ENCODE data around the gene LMNTD2.

Gene LMNTD2

GRCh38 chr11:587546-587945 lies 27.0 kb upstream of the LMNTD2 start:
- DNase-seq = no peak

GRCh38 chr11:586376-587316 lies 26.1 kb upstream of the LMNTD2 start:
- no peak for DNase-seq

GRCh38 chr11:584287-584686 lies 23.7 kb upstream of the LMNTD2 start:
- DNase-seq = no peak

- DNase-seq = no peak
Observed at GRCh38 chr11:581752-582151, 21.2 kb upstream of the LMNTD2 start.

- no peak for DNase-seq
Observed at GRCh38 chr11:581342-581741, 20.8 kb upstream of the LMNTD2 start.

GRCh38 chr11:579830-580601 lies 19.5 kb upstream of the LMNTD2 start:
- no peak for DNase-seq

GRCh38 chr11:578276-579035 lies 17.9 kb upstream of the LMNTD2 start:
- no peak for DNase-seq

- DNase-seq = no peak
Observed at GRCh38 chr11:577611-577894, 17.0 kb upstream of the LMNTD2 start.

GRCh38 chr11:576811-577610 lies 16.5 kb upstream of the LMNTD2 start:
- no peak for DNase-seq

GRCh38 chr11:575996-576768 lies 15.6 kb upstream of the LMNTD2 start, which contains the start of gene PHRF1:
Gene PHRF1 (plus strand): TSS chr11:576470. CDS start chr11:581513, 5,043 bp downstream.
- peak; percentile 97 for DNase-seq

- no peak for DNase-seq
Observed at GRCh38 chr11:575313-575995, 14.9 kb upstream of the LMNTD2 start.

- DNase-seq = no peak
Observed at GRCh38 chr11:574632-575312, 14.2 kb upstream of the LMNTD2 start.

- peak; percentile 45 for DNase-seq
Observed at GRCh38 chr11:574031-574570, 13.6 kb upstream of the LMNTD2 start.

- DNase-seq = no peak
Observed at GRCh38 chr11:573146-573759, 12.7 kb upstream of the LMNTD2 start.

- DNase-seq = no peak
Observed at GRCh38 chr11:571802-572185, 11.3 kb upstream of the LMNTD2 start.

- DNase-seq = no peak
Observed at GRCh38 chr11:569158-569885, 8.8 kb upstream of the LMNTD2 start.

GRCh38 chr11:568306-569157 lies 8.0 kb upstream of the LMNTD2 start:
- DNase-seq = peak; percentile 96
